Sigmoid colon (tissue), 4 donors: ENCODE measurements around the gene KCTD11.

Experiments
- POLR2A ChIP-seq, 2 donors: fragments of 450-650 bp; IDR thresholded peaks; one replicate each; pipeline ENCODE4 v1.6.1; 2016; ENCODE audit warnings: antibody characterized with exemption in 2 of 2, mild to moderate bottlenecking in 2 of 2, moderate library complexity in 2 of 2
- POLR2AphosphoS5 ChIP-seq, 4 donors: sonication (generic); formaldehyde crosslinking; IDR thresholded peaks; one replicate each; pipeline ENCODE4 v1.6.1; 2017; ENCODE audit warnings: antibody characterized with exemption in 4 of 4
- TF ChIP-seq, protein P1 (sequence below), 4 experiments: fragments of 450-650 bp in 3 of 4; fragments of 200-600 bp in 1 of 4; IDR thresholded peaks; one replicate each; pipeline ENCODE4 v1.5.1; 2016 to 2019; ENCODE audit warnings: antibody characterized with exemption in 4 of 4, mild to moderate bottlenecking in 3 of 4, moderate library complexity in 2 of 4

DNA sequence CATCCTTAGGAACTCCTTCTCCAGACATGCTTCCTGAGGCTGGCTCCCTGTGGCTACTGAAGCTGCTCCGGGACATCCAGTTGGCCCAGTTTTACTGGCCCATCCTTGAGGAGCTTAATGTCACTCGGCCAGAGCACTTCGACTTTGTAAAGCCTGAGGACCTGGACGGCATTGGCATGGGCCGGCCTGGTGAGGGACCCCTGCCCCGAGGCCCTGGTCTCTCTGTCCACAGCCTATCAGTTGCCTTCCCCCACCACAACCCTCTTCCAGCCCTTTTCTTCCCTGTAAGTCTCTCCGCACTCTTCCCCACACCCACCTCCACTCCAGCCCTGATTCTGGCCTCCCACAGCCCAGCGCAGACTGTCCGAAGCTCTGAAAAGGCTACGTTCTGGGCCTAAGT is 30.9 kb downstream of the KCTD11 start:
- TF ChIP-seq, protein P1, sequence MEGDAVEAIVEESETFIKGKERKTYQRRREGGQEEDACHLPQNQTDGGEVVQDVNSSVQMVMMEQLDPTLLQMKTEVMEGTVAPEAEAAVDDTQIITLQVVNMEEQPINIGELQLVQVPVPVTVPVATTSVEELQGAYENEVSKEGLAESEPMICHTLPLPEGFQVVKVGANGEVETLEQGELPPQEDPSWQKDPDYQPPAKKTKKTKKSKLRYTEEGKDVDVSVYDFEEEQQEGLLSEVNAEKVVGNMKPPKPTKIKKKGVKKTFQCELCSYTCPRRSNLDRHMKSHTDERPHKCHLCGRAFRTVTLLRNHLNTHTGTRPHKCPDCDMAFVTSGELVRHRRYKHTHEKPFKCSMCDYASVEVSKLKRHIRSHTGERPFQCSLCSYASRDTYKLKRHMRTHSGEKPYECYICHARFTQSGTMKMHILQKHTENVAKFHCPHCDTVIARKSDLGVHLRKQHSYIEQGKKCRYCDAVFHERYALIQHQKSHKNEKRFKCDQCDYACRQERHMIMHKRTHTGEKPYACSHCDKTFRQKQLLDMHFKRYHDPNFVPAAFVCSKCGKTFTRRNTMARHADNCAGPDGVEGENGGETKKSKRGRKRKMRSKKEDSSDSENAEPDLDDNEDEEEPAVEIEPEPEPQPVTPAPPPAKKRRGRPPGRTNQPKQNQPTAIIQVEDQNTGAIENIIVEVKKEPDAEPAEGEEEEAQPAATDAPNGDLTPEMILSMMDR (IDR thresholded peaks at IDR 0.05), result no peak
- TF ChIP-seq POLR2AphosphoS5 (IDR thresholded peaks at IDR 0.05) (no peak), POLR2A (IDR thresholded peaks at IDR 0.05) (no peak)
